ENCODE results near the gene GARS1. TPM values are rescaled to one million over a fixed set of nuclear protein-coding genes. Genes with fewer than 3 reads are reported as not detected.
A peak's percentile ranks its signal among the peaks of the same experiment; 100 is the strongest.

The GARS1 gene
- total RNA-seq, 3 donors from 2014 or later (not counting 1 experiment from before 2014, with no cell fraction given), result 80.2 to 107 (median 92.4) TPM

- ATAC-seq, result no peak
- Histone ChIP-seq H3K27ac (ENCODE audit: low read length) (no peak overlapping the region), H3K4me1 (ENCODE audit: control insufficient read depth, insufficient read depth, low read length) (no peaks in the 10 kb centered on the region), H3K27me3 (ENCODE audit: control insufficient read depth, insufficient read depth, low read length) (no peaks in the 10 kb centered on the region), H3K9me3 (ENCODE audit: control insufficient read depth, insufficient read depth, low read length) (no peaks in the 10 kb centered on the region), H3K36me3 (ENCODE audit: control insufficient read depth, insufficient read depth, low read length) (peaks cover 38% of the 10 kb centered on the region), H3K4me3 (ENCODE audit: low read length) (no peak overlapping the region)
- Mint-ChIP-seq H3K4me3 (no peak overlapping the region), H3K27me3 (ENCODE audit: low read depth in 2 of 2) (no peaks in the 10 kb centered on the region), H3K36me3 (peaks cover 5% of the 10 kb centered on the region), H3K9me3 (no peaks in the 10 kb centered on the region), H3K27ac (no peak overlapping the region), H3K4me1 (peaks cover 0 to 7% of the 10 kb centered on the region in 2 donors)
- intact Hi-C loops (cut with micrococcal nuclease), result loop anchor here (5.0 to 10.0 kb wide), 3 partner anchors 118 to 501 kb away; no protein-coding TSS in a partner anchor
- 98% methylated on average over 8 of the region's 8 CpGs for WGBS (ENCODE audit: insufficient coverage)
- TF ChIP-seq CTCF (IDR thresholded peaks at IDR 0.05), result no peak
- DNase-seq, result no peak
These were observed 31.8 kb upstream of the GARS1 start for GRCh38 chr7:30562909-30563308.

GRCh38 chr7:30563326-30563942 is 31.2 kb upstream of the GARS1 start:
- ATAC-seq (no peak), DNase-seq (no peak)
- 87% methylated on average over 18 of the region's 18 CpGs for WGBS (ENCODE audit: insufficient coverage)
- Histone ChIP-seq H3K36me3 (ENCODE audit: control insufficient read depth, insufficient read depth, low read length) (peaks cover 44% of the 10 kb centered on the region), H3K27ac (ENCODE audit: low read length) (no peak overlapping the region), H3K27me3 (ENCODE audit: control insufficient read depth, insufficient read depth, low read length) (no peaks in the 10 kb centered on the region), H3K9me3 (ENCODE audit: control insufficient read depth, insufficient read depth, low read length) (no peaks in the 10 kb centered on the region), H3K4me1 (ENCODE audit: control insufficient read depth, insufficient read depth, low read length) (no peaks in the 10 kb centered on the region), H3K4me3 (ENCODE audit: low read length) (no peak overlapping the region)
- no peaks in the 10 kb centered on the region for H3K27me3 Mint-ChIP-seq (ENCODE audit: low read depth in 2 of 2)
- no peaks in the 10 kb centered on the region for H3K9me3 Mint-ChIP-seq
- intact Hi-C loops (cut with micrococcal nuclease), result loop anchor here (5.0 to 10.0 kb wide), 3 partner anchors 119 to 501 kb away; no protein-coding TSS in a partner anchor
- peaks cover 5% of the 10 kb centered on the region for H3K36me3 Mint-ChIP-seq
- H3K4me1 Mint-ChIP-seq, result peaks cover 0 to 7% of the 10 kb centered on the region in 2 donors
- TF ChIP-seq CTCF (IDR thresholded peaks at IDR 0.05), result no peak
- no peak overlapping the region for H3K4me3 Mint-ChIP-seq
- H3K27ac Mint-ChIP-seq, result no peak overlapping the region

- Mint-ChIP-seq H3K36me3 (peaks cover 5% of the 10 kb centered on the region), H3K4me1 (peaks cover 0 to 7% of the 10 kb centered on the region in 2 donors), H3K4me3 (no peak overlapping the region), H3K9me3 (no peaks in the 10 kb centered on the region), H3K27me3 (ENCODE audit: low read depth in 2 of 2) (no peaks in the 10 kb centered on the region), H3K27ac (peak overlapping the region in 1 of 2 donors; percentile 68)
- WGBS (ENCODE audit: insufficient coverage), result 60% methylated on average over 7 of the region's 7 CpGs
- peak; percentile 70 to 88 for DNase-seq
- no peaks in the 10 kb centered on the region for H3K9me3 ChIP-seq (ENCODE audit: control insufficient read depth, insufficient read depth, low read length)
- no peaks in the 10 kb centered on the region for H3K27me3 ChIP-seq (ENCODE audit: control insufficient read depth, insufficient read depth, low read length)
- no peaks in the 10 kb centered on the region for H3K4me1 ChIP-seq (ENCODE audit: control insufficient read depth, insufficient read depth, low read length)
- TF ChIP-seq CTCF (IDR thresholded peaks at IDR 0.05), result peak; percentile 88
- H3K4me3 ChIP-seq (ENCODE audit: low read length), result no peak overlapping the region
- ATAC-seq, result peak; percentile 88 to 99 (median 97)
- intact Hi-C loops (cut with micrococcal nuclease), result loop anchor here (1.0 to 10.0 kb wide), 5 partner anchors 54 to 502 kb away; no protein-coding TSS in a partner anchor
- H3K36me3 ChIP-seq (ENCODE audit: control insufficient read depth, insufficient read depth, low read length), result peaks cover 44% of the 10 kb centered on the region
- H3K27ac ChIP-seq (ENCODE audit: low read length), result no peak overlapping the region
These were observed 30.3 kb upstream of the GARS1 start for GRCh38 chr7:30564243-30564892.
